Sigmoid colon (tissue), 7 donors: ENCODE results near the gene DHH. TPM values are rescaled to one million over a fixed set of nuclear protein-coding genes. Genes with fewer than 3 reads are reported as not detected.

Experiments
- DNase-seq: peaks from one replicate; pipeline ENCODE4 v3.0.0-alpha.2; 2019
- H3K27ac ChIP-seq, 4 donors: fragments of 200-600 bp; sonication (generic); one replicate each; pipeline ENCODE4 v1.5.1; 2016 to 2019; ENCODE audit warnings: mild to moderate bottlenecking in 1 of 4
- H3K27me3 ChIP-seq, 3 donors: fragments of 200-600 bp; sonication (generic); one replicate each; pipeline ENCODE4 v1.5.1; 2019; ENCODE audit warnings: mild to moderate bottlenecking in 1 of 3
- H3K36me3 ChIP-seq, 4 donors: fragments of 200-600 bp; sonication (generic); one replicate each; pipeline ENCODE4 v1.5.1; 2016 to 2019
- H3K4me1 ChIP-seq, 4 donors: fragments of 200-600 bp; sonication (generic); one replicate each; pipeline ENCODE4 v1.5.1; 2017 to 2019
- H3K4me3 ChIP-seq, 4 donors: fragments of 200-600 bp; sonication (generic); one replicate each; pipeline ENCODE4 v1.5.1; 2017 to 2019; ENCODE audit warnings: mild to moderate bottlenecking in 2 of 4, moderate library complexity in 1 of 4
- H3K9me3 ChIP-seq, 4 donors: fragments of 200-600 bp in 3 of 4; sonication (generic) in 3 of 4; one replicate each; pipeline versions ENCODE4 v1.5.1 to v1.6.1; 2013 to 2019
- EP300 ChIP-seq, 4 donors: sonication (generic); formaldehyde crosslinking; IDR thresholded peaks; one replicate each; pipeline ENCODE4 v1.6.1; 2017; ENCODE audit warnings: antibody characterized with exemption in 4 of 4
- POLR2A ChIP-seq, 2 donors: fragments of 450-650 bp; IDR thresholded peaks; one replicate each; pipeline ENCODE4 v1.6.1; 2016; ENCODE audit warnings: antibody characterized with exemption in 2 of 2, mild to moderate bottlenecking in 2 of 2, moderate library complexity in 2 of 2
- POLR2AphosphoS5 ChIP-seq, 4 donors: sonication (generic); formaldehyde crosslinking; IDR thresholded peaks; one replicate each; pipeline ENCODE4 v1.6.1; 2017; ENCODE audit warnings: antibody characterized with exemption in 4 of 4
- WGBS, 2 donors: extraction: QIAGEN DNeasy Blood & Tissue Kit; methylation state at CpG; one replicate each; pipeline ENCODE4 v1.1.7; 2013; 5-methylcytosine and 5-hydroxymethylcytosine counted together
- intact Hi-C: fragments of 100-400 bp; cut with DNase I; formaldehyde crosslinking; loops from one replicate; pipeline ENCODE4 v1.15.1; 2023
- polyA plus RNA-seq, 3 donors: library from polyadenylated mRNA; stranded (reverse); fragments of 200-250 nt; gene quantifications; one replicate each; pipeline ENCODE4 v1.2.3, GENCODE V29; 2013
- total RNA-seq, 4 donors: library from RNA; depleted of rRNA; stranded (reverse); fragments of >200 nt; gene quantifications; one replicate each; pipeline ENCODE4 v1.1.0, GENCODE V29; 2016
- TF ChIP-seq, protein P1 (sequence below), 4 experiments: fragments of 450-650 bp in 3 of 4; fragments of 200-600 bp in 1 of 4; IDR thresholded peaks; one replicate each; pipeline ENCODE4 v1.5.1; 2016 to 2019; ENCODE audit warnings: antibody characterized with exemption in 4 of 4, mild to moderate bottlenecking in 3 of 4, moderate library complexity in 2 of 4
- donor health status: healthy with polysubstance abuse.
- donor health status: Bipolar disorder and iron deficiency.
- donor health status: healthy.

DHH gene
- total and polyA plus RNA-seq, 7 donors, result 0.14 to 0.83 (median 0.63) TPM; not detected in 4

DNA sequence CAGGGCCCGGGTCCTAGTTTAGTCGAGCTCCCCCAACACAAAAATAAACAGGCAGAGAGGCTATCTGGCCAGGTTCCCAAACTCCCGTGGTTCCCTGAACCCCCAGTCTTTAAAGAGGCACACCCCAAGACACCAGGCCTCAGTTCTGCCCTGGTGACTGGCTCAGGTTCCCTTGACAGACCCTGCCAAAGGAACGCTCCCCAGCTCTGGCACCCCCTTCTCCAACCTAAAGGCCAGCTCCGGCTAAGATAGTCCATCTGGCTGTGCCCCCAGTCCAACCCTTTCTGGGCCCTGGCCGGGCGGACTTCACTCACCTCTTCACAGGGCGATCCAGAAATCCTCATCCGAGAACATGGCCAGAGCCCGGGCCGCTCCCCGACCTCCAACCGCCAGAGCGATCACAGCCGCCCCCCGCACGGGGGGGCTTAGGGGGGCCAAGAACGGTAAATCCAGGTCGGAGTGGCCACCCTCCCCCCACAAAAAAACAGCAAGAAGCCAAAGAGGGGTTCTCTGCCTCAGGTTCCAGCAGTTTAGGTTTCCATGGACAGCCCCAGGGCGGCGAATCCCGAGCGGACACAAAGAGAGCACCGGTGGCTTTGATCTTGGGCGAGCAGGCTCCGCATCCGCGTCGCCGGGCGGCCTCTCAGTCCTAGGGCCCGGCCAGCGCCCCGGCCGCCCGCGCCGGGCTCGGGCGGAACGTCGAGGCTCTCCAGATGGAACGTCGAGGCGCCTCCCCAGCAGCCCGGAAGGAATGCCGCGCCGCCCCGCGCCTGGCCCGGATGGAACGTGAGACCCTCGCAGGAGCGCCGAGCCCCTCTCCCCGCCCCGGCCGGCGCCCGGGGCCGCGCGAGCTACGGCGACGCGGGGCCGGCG is 35.1 kb downstream of the DHH start:
- intact Hi-C loops, result loop anchor here (5.0 kb wide), 1 partner anchor 128 kb away; the partner anchor contains the start of gene TUBA1A
- DNase-seq, result no peak
- Histone ChIP-seq H3K4me3 (peak overlapping the region; percentile 87 to 100 (median 98)), H3K9me3 (no peaks in the 10 kb centered on the region), H3K4me1 (peaks cover 0 to 60% (median 50%) of the 10 kb centered on the region in 4 donors), H3K27ac (peak overlapping the region; percentile 94 to 99 (median 96)), H3K27me3 (no peaks in the 10 kb centered on the region), H3K36me3 (peaks cover 0 to 7% (median 4%) of the 10 kb centered on the region in 4 donors)
- 0 to 1% methylated on average over 70 of the region's 70 CpGs for WGBS, 2 donors
- TF ChIP-seq POLR2A (IDR thresholded peaks at IDR 0.05) (no peak), EP300 (IDR thresholded peaks at IDR 0.05) (no peak), POLR2AphosphoS5 (IDR thresholded peaks at IDR 0.05) (no peak)
- TF ChIP-seq, protein P1, sequence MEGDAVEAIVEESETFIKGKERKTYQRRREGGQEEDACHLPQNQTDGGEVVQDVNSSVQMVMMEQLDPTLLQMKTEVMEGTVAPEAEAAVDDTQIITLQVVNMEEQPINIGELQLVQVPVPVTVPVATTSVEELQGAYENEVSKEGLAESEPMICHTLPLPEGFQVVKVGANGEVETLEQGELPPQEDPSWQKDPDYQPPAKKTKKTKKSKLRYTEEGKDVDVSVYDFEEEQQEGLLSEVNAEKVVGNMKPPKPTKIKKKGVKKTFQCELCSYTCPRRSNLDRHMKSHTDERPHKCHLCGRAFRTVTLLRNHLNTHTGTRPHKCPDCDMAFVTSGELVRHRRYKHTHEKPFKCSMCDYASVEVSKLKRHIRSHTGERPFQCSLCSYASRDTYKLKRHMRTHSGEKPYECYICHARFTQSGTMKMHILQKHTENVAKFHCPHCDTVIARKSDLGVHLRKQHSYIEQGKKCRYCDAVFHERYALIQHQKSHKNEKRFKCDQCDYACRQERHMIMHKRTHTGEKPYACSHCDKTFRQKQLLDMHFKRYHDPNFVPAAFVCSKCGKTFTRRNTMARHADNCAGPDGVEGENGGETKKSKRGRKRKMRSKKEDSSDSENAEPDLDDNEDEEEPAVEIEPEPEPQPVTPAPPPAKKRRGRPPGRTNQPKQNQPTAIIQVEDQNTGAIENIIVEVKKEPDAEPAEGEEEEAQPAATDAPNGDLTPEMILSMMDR (IDR thresholded peaks at IDR 0.05), result no peak

DNA sequence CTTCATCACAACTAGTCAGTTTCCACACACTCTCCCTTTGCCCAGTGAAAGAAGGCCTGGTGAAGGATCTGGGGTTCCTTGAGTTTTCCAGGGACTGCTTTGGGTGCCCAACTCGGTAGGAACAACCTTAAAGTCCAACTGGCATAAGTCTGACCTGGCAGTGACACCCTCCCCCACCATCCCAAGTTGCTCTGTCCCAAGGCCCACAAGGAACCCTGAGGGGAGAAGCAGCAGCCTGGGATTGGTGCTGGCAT is 35.6 kb downstream of the DHH start:
- H3K27me3 ChIP-seq, result no peaks in the 10 kb centered on the region
- no peaks in the 10 kb centered on the region for H3K9me3 ChIP-seq
- DNase-seq, result no peak
- H3K4me1 ChIP-seq, result peaks cover 0 to 63% (median 50%) of the 10 kb centered on the region in 4 donors
- H3K4me3 ChIP-seq, result peak overlapping the region; percentile 87 to 100 (median 98)
- TF ChIP-seq POLR2A (IDR thresholded peaks at IDR 0.05) (no peak), POLR2AphosphoS5 (IDR thresholded peaks at IDR 0.05) (no peak), EP300 (IDR thresholded peaks at IDR 0.05) (no peak)
- TF ChIP-seq, protein P1 (IDR thresholded peaks at IDR 0.05), result no peak
- intact Hi-C loops, result no loop called here
- H3K36me3 ChIP-seq, result peaks cover 0 to 13% (median 9%) of the 10 kb centered on the region in 4 donors
- 0% methylated on average over 1 of the region's 1 CpG for WGBS, 2 donors
- H3K27ac ChIP-seq, result peak overlapping the region; percentile 94 to 99 (median 96)

DNA sequence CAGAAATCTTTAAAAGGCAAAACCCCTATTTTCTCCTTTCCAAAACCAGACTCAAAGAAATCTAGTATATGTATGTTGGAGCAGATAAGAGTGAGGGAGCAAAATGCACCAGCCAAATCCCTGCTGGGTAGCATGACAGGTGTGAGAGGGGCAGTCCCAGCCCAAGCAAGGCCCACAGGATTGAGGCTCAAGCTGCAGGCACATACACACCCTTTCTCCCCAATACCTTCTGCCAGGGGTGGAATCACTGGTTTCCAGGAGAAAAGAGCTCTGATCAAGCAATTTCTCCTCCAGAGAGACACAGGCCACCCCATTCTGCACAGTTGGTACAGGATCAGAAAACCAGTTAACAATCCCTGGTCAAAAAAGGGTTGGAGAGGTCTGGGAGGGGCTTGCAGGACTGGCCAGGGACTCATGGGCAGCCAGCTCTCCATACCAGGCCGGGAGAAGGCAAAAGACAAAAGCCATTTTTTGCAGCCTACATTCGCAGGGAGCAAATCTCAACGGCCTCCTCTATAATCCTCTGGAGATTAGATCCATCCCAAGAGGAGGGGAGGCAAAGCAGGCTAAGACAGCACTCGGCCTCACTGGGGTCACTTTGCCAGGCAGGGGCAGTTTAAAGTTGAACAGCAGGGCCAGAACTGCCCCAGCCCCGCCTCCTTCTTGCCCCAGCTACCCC is 36.1 kb downstream of the DHH start:
- Histone ChIP-seq H3K9me3 (no peaks in the 10 kb centered on the region), H3K27me3 (no peaks in the 10 kb centered on the region), H3K27ac (peak overlapping the region; percentile 6 to 99 (median 94)), H3K4me3 (peak overlapping the region; percentile 87 to 100 (median 98)), H3K4me1 (peaks cover 0 to 63% (median 50%) of the 10 kb centered on the region in 4 donors), H3K36me3 (peaks cover 4 to 17% (median 14%) of the 10 kb centered on the region in 4 donors)
- intact Hi-C loops, result no loop called here
- 4 to 10% methylated on average over 5 of the region's 5 CpGs for WGBS, 2 donors
- DNase-seq, result no peak
- TF ChIP-seq POLR2A (IDR thresholded peaks at IDR 0.05) (no peak), POLR2AphosphoS5 (IDR thresholded peaks at IDR 0.05) (no peak), EP300 (IDR thresholded peaks at IDR 0.05) (no peak)
- TF ChIP-seq, protein P1 (IDR thresholded peaks at IDR 0.05), result no peak

DNA sequence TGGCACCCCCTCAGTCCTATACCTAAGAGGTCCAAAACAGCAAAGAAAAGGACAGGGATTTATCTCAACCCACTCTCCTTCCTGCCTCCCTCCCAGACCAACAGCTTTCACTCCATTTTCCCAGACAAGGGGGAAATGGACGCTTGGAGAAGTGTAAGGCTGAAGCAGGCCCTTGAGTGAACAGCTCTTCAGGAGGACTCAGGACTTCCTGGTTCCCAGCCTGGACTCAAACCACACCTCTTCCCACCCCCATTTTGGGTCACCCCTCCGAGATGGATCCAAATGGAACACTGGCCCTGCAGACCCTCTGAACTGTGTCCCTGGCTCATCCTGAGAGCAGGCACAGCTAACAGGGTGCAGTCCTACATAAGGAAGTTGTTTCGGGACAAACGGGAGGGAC is 36.7 kb downstream of the DHH start:
- Histone ChIP-seq H3K27me3 (no peaks in the 10 kb centered on the region), H3K9me3 (no peaks in the 10 kb centered on the region), H3K4me3 (peak overlapping the region; percentile 87 to 100 (median 98)), H3K36me3 (peaks cover 10 to 24% (median 20%) of the 10 kb centered on the region in 4 donors), H3K4me1 (peaks cover 0 to 63% (median 50%) of the 10 kb centered on the region in 4 donors), H3K27ac (peak overlapping the region; percentile 6 to 99 (median 94))
- TF ChIP-seq, protein P1 (IDR thresholded peaks at IDR 0.05), result no peak
- TF ChIP-seq EP300 (IDR thresholded peaks at IDR 0.05) (no peak), POLR2AphosphoS5 (IDR thresholded peaks at IDR 0.05) (no peak), POLR2A (IDR thresholded peaks at IDR 0.05) (no peak)
- intact Hi-C loops, result no loop called here
- 3 to 12% methylated on average over 4 of the region's 4 CpGs for WGBS, 2 donors
- DNase-seq, result no peak
